SK-N-SH (cell line): ENCODE data around the gene PHLPP1. TPM values are rescaled to one million over a fixed set of nuclear protein-coding genes. Genes with fewer than 3 reads are reported as not detected.

Source experiments
- CTCF ChIA-PET: fragments of 300-600, 350-600 bp; formaldehyde crosslinking; extraction: SDS; loops from one replicate; lab custom pipeline; 2021; lab: Yijun Ruan, JAX
- POLR2A ChIA-PET: fragments of 350-600 bp; sonication (Branson Sonifier 250); formaldehyde crosslinking; extraction: SDS; loops from one replicate; lab custom pipeline; 2020; ENCODE audit warnings: antibody characterized with exemption, inconsistent platforms; lab: Yijun Ruan, JAX
- DNase-seq: peaks from one replicate; pipeline ENCODE4 v3.0.0; 2012
- H2AFZ ChIP-seq: fragments of 200-600 bp; sonication (generic); 2 replicates; pipeline ENCODE4 v1.8.1; 2016; ENCODE audit warnings: antibody characterized with exemption, mild to moderate bottlenecking, low read depth
- H3F3A ChIP-seq: fragments of 200-600 bp; sonication (generic); replicated peaks from 2 replicates; pipeline ENCODE3; 2016; ENCODE audit warnings: antibody characterized with exemption, mild to moderate bottlenecking; ENCODE audit not compliant: insufficient read depth
- H3K27ac ChIP-seq, 2 experiments: fragments of 200-500 bp in 1 of 2; fragments of 200-600 bp in 1 of 2; sonication (Bioruptor generic) in 1 of 2; sonication (generic), shearing (Covaris generic) in 1 of 2; 2 replicates each; pipeline versions ENCODE4 v1.5.1 to v1.6.1; 2014 to 2016; ENCODE audit warnings: low read depth in 2 of 2, inconsistent platforms in 1 of 2, low read length in 1 of 2, mild to moderate bottlenecking in 1 of 2, mixed read lengths in 1 of 2
- H3K27me3 ChIP-seq: fragments of 200-600 bp; sonication (generic), shearing (Covaris generic); 2 replicates; pipeline ENCODE4 v1.6.1; 2016; ENCODE audit warnings: mixed run types; ENCODE audit not compliant: insufficient read depth
- H3K36me3 ChIP-seq, 2 experiments: fragments of 200-500 bp in 1 of 2; fragments of 200-600 bp in 1 of 2; sonication (Bioruptor generic) in 1 of 2; sonication (generic) in 1 of 2; replicated peaks in 1 of 2; 2 replicates each; pipeline versions ENCODE3 to v1.5.1; 2014 to 2016; ENCODE audit warnings: low read length in 1 of 2, mild to moderate bottlenecking in 1 of 2; ENCODE audit not compliant: insufficient read depth in 2 of 2, control insufficient read depth in 1 of 2
- H3K4me1 ChIP-seq, 2 experiments: fragments of 200-500 bp in 1 of 2; fragments of 200-600 bp in 1 of 2; sonication (Bioruptor generic) in 1 of 2; sonication (generic), shearing (Covaris generic) in 1 of 2; 2 replicates each; pipeline versions ENCODE4 v1.5.1 to v1.6.1; 2014 to 2016; ENCODE audit warnings: low read depth in 1 of 2, low read length in 1 of 2, mixed run types in 1 of 2; ENCODE audit not compliant: insufficient read depth in 2 of 2, control insufficient read depth in 1 of 2
- H3K4me2 ChIP-seq: fragments of 200-600 bp; sonication (generic), shearing (Covaris generic); 2 replicates; pipeline ENCODE4 v1.6.1; 2017; ENCODE audit warnings: mixed run types
- H3K4me3 ChIP-seq, 2 experiments: fragments of 200-500 bp in 1 of 2; fragments of 200-600 bp in 1 of 2; sonication (Bioruptor generic) in 1 of 2; sonication (generic), shearing (Covaris generic) in 1 of 2; 2 replicates each; pipeline versions ENCODE4 v1.5.1 to v1.8.1; 2014 to 2016; ENCODE audit warnings: low read depth in 2 of 2, inconsistent platforms in 1 of 2, low read length in 1 of 2, mild to moderate bottlenecking in 1 of 2, mixed read lengths in 1 of 2, moderate library complexity in 1 of 2
- H3K79me2 ChIP-seq: fragments of 200-600 bp; sonication (generic); 2 replicates; pipeline ENCODE4 v1.8.1; 2017; ENCODE audit warnings: mild to moderate bottlenecking; ENCODE audit not compliant: insufficient read depth
- H3K9ac ChIP-seq: fragments of 200-600 bp; sonication (generic); 2 replicates; pipeline ENCODE4 v1.6.1; 2017; ENCODE audit warnings: mixed run types
- H3K9me2 ChIP-seq: fragments of 200-600 bp; sonication (generic); 2 replicates; pipeline ENCODE4 v1.6.1; 2017; ENCODE audit warnings: mixed run types
- H3K9me3 ChIP-seq: fragments of 200-600 bp; sonication (generic); 2 replicates; pipeline ENCODE4 v1.6.1; 2017; ENCODE audit warnings: mixed run types, mild to moderate bottlenecking, moderate library complexity
- H4K20me1 ChIP-seq: fragments of 200-600 bp; sonication (generic); 2 replicates; pipeline ENCODE4 v1.6.1; 2017; ENCODE audit warnings: mild to moderate bottlenecking, mixed run types; ENCODE audit not compliant: insufficient read depth
- EP300 ChIP-seq, 2 experiments: IDR thresholded peaks; 2 replicates each; pipeline versions ENCODE4 v1.4.0 to v1.6.1; 2012; ENCODE audit warnings: borderline replicate concordance in 1 of 2, low read depth in 1 of 2, low read length in 1 of 2
- FOXJ3 ChIP-seq: sonication (generic); formaldehyde crosslinking; IDR thresholded peaks from 2 replicates; pipeline ENCODE4 v1.5.1; 2020; ENCODE audit warnings: mild to moderate bottlenecking, missing genetic modification reagents
- NFIC ChIP-seq: IDR thresholded peaks from 2 replicates; pipeline ENCODE4 v1.4.0; 2012; ENCODE audit warnings: borderline replicate concordance
- NRF1 ChIP-seq: IDR thresholded peaks from 2 replicates; pipeline ENCODE4 v1.6.1; 2012; ENCODE audit warnings: low read depth, mild to moderate bottlenecking, low read length
- RCOR1 ChIP-seq: fragments of 150-350 bp; IDR thresholded peaks from 2 replicates; pipeline ENCODE4 v1.6.1; 2017; ENCODE audit warnings: antibody characterized with exemption, low read length
- RXRA ChIP-seq: IDR thresholded peaks from 2 replicates; pipeline ENCODE4 v1.4.0; 2012; ENCODE audit warnings: low read depth, mild to moderate bottlenecking, borderline replicate concordance
- SIN3A ChIP-seq: IDR thresholded peaks from 2 replicates; pipeline ENCODE4 v1.6.1; 2012; ENCODE audit warnings: low read depth, mild to moderate bottlenecking, low read length, moderate library complexity, borderline replicate concordance
- TAF1 ChIP-seq: IDR thresholded peaks from 2 replicates; pipeline ENCODE4 v1.6.1; 2012; ENCODE audit warnings: low read depth, mild to moderate bottlenecking, low read length, moderate library complexity, borderline replicate concordance
- TCF12 ChIP-seq: IDR thresholded peaks from 2 replicates; pipeline ENCODE4 v1.4.0; 2012
- YY1 ChIP-seq: IDR thresholded peaks from 2 replicates; pipeline ENCODE4 v1.4.0; 2012; ENCODE audit warnings: low read depth, mild to moderate bottlenecking
- WGBS: methylation state at CpG from one replicate; pipeline ENCODE4 v1.1.6; 2017; ENCODE audit warnings: low lambda C conversion rate; 5-methylcytosine and 5-hydroxymethylcytosine counted together
- polyA plus RNA-seq, 3 experiments: library from polyadenylated mRNA; depleted of rRNA; stranded (reverse); fragments of >200 nt; gene quantifications; 2 replicates each; pipeline ENCODE4 v1.2.3, GENCODE V29; 2012
- TF ChIP-seq, protein P1 (sequence below): IDR thresholded peaks from 2 replicates; pipeline ENCODE4 v1.6.1; 2012; ENCODE audit warnings: mild to moderate bottlenecking, low read depth, low read length, moderate library complexity
- TF ChIP-seq, protein P2 (sequence below): IDR thresholded peaks from 2 replicates; pipeline ENCODE4 v1.4.0; 2012; ENCODE audit warnings: low read depth, borderline replicate concordance
- TF ChIP-seq, protein P3 (sequence below): IDR thresholded peaks from 2 replicates; pipeline ENCODE4 v1.4.0; 2012; ENCODE audit warnings: low read depth, borderline replicate concordance

PHLPP1 gene
- polyA plus RNA-seq, 1 of the 3 experiments (the other 2 are of a cell fraction), result 4.6 TPM

DNA sequence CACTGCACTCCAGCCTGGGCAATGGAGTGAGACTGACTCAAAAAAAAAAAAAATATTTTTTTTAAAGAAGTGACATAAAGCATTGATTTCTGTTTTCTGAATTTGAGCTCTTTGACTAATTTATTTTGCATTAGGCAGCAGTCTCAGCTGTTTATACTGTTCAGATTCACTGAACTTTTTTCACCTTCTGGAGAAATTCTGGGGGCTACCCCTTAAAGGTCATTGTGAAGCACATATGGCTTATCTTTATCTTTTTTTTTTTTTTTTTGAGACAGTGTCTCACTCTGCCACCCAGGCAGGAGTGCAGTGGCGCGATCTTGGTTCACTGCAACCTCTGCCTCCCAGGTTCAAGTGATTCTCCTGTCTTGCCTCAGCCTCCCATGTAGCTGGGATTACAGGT lies 12.9 kb downstream of the PHLPP1 start:
- WGBS, result 100% methylated on average over 2 of the region's 2 CpGs
- Histone ChIP-seq H3K4me3 (no peak overlapping the region), H3K27me3 (no peaks in the 10 kb centered on the region), H3K4me1 (peaks cover 0 to 3% of the 10 kb centered on the region in 2 experiments; a peak in 1 of 4 replicates), H2AFZ (no peak overlapping the region), H4K20me1 (no peaks in the 10 kb centered on the region), H3K9ac (no peak overlapping the region), H3K36me3 (peaks cover 0 to 12% of the 10 kb centered on the region in 2 experiments), H3K9me2 (no peaks in the 10 kb centered on the region), H3K79me2 (peaks cover 43% of the 10 kb centered on the region), H3F3A (no peaks in the 10 kb centered on the region), H3K9me3 (peaks cover 4% of the 10 kb centered on the region; the same call in 1 of the 2 replicates), H3K27ac (no peak overlapping the region), H3K4me2 (no peak overlapping the region)
- no peak for TF ChIP-seq RXRA
- TF ChIP-seq TAF1, result no peak
- TF ChIP-seq, protein P1, sequence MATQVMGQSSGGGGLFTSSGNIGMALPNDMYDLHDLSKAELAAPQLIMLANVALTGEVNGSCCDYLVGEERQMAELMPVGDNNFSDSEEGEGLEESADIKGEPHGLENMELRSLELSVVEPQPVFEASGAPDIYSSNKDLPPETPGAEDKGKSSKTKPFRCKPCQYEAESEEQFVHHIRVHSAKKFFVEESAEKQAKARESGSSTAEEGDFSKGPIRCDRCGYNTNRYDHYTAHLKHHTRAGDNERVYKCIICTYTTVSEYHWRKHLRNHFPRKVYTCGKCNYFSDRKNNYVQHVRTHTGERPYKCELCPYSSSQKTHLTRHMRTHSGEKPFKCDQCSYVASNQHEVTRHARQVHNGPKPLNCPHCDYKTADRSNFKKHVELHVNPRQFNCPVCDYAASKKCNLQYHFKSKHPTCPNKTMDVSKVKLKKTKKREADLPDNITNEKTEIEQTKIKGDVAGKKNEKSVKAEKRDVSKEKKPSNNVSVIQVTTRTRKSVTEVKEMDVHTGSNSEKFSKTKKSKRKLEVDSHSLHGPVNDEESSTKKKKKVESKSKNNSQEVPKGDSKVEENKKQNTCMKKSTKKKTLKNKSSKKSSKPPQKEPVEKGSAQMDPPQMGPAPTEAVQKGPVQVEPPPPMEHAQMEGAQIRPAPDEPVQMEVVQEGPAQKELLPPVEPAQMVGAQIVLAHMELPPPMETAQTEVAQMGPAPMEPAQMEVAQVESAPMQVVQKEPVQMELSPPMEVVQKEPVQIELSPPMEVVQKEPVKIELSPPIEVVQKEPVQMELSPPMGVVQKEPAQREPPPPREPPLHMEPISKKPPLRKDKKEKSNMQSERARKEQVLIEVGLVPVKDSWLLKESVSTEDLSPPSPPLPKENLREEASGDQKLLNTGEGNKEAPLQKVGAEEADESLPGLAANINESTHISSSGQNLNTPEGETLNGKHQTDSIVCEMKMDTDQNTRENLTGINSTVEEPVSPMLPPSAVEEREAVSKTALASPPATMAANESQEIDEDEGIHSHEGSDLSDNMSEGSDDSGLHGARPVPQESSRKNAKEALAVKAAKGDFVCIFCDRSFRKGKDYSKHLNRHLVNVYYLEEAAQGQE, result no peak
- TF ChIP-seq RCOR1, result no peak
- POLR2A ChIA-PET, result no interaction called here
- DNase-seq, result no peak
- CTCF ChIA-PET, result interaction anchor here (1.4 kb wide), 1 partner anchor 217 kb away, joined by 3 read pairs; no protein-coding TSS in a partner anchor

DNA sequence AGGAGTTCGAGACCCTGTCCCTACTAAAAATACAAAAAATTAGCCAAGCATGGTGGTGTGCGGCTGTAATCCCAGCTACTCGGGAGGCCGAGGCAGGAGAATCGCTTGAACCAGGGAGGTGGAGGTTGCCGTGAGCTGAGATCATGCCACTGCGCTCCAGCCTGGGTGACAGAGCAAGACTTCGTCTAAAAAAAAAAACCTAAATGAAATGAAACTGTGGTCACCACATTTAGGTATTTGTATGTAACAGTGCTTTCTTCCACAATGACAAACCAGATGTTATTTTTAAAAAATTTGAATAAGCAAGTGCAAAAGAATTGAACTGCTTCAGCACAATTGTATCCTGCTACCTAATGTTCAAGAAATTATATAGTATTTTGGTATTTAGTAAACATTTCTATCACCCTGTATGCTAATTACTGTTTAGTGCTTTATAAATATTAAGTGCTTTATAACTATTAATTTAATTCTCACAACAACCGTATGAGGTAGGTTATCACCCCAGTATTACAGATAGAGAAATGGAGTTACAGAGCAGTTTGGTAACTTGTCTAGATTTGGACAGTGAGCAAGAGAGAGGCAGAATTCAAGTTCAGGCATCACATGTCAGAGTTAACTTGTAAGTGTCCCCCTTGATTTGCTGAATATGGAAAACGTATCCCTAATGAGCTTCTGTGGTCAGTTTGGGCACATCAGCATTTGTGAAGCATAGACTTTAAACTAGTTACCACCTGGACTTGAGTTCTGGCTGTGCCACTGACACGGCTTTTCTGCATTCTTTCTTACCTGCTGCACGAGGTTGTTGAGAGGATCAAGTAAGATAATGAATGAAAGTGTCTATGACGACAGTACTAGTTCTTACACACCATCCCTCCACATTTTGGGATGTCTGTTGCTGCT lies 14.4 kb downstream of the PHLPP1 start:
- Histone ChIP-seq H3K27me3 (no peaks in the 10 kb centered on the region), H3K36me3 (peaks cover 0 to 12% of the 10 kb centered on the region in 2 experiments), H3K9ac (no peak overlapping the region), H3K9me2 (no peaks in the 10 kb centered on the region), H4K20me1 (no peaks in the 10 kb centered on the region), H3K27ac (no peak overlapping the region), H3K79me2 (peaks cover 32% of the 10 kb centered on the region), H3F3A (no peaks in the 10 kb centered on the region), H3K4me1 (no peaks in the 10 kb centered on the region; a peak in 1 of 4 replicates), H2AFZ (no peak overlapping the region), H3K4me2 (no peak overlapping the region), H3K4me3 (no peak overlapping the region), H3K9me3 (peaks cover 4% of the 10 kb centered on the region; the same call in 1 of the 2 replicates)
- TF ChIP-seq, protein P1, result no peak
- TF ChIP-seq TCF12 (no peak), FOXJ3 (CRISPR knock-in tag) (no peak), EP300 (IDR thresholded peaks at IDR 0.05; ENCODE audit: borderline replicate concordance in 1 of 2, low read depth in 1 of 2, low read length in 1 of 2) (no peak), YY1 (no peak), SIN3A (no peak), NFIC (no peak), NRF1 (no peak), RXRA (no peak)
- TF ChIP-seq, protein P2, sequence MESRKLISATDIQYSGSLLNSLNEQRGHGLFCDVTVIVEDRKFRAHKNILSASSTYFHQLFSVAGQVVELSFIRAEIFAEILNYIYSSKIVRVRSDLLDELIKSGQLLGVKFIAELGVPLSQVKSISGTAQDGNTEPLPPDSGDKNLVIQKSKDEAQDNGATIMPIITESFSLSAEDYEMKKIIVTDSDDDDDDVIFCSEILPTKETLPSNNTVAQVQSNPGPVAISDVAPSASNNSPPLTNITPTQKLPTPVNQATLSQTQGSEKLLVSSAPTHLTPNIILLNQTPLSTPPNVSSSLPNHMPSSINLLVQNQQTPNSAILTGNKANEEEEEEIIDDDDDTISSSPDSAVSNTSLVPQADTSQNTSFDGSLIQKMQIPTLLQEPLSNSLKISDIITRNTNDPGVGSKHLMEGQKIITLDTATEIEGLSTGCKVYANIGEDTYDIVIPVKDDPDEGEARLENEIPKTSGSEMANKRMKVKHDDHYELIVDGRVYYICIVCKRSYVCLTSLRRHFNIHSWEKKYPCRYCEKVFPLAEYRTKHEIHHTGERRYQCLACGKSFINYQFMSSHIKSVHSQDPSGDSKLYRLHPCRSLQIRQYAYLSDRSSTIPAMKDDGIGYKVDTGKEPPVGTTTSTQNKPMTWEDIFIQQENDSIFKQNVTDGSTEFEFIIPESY, result no peak
- TF ChIP-seq, protein P3, sequence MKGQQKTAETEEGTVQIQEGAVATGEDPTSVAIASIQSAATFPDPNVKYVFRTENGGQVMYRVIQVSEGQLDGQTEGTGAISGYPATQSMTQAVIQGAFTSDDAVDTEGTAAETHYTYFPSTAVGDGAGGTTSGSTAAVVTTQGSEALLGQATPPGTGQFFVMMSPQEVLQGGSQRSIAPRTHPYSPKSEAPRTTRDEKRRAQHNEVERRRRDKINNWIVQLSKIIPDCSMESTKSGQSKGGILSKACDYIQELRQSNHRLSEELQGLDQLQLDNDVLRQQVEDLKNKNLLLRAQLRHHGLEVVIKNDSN, result no peak
- ChIA-PET CTCF (interaction anchor here (1.4 kb wide), 1 partner anchor 215 kb away, joined by 3 read pairs; no protein-coding TSS in a partner anchor), POLR2A (no interaction called here)
- DNase-seq, result no peak
- WGBS, result 98% methylated on average over 13 of the region's 13 CpGs
